Measurements from ENCODE around the gene VAPB. TPM values are rescaled to one million over a fixed set of nuclear protein-coding genes. Genes with fewer than 3 reads are reported as not detected.

VAPB gene
- total RNA-seq, 1 experiment from 2014 or later = 61.2 TPM

GRCh38 chr20:58416057-58416456, 27.0 kb downstream of the VAPB start:
- TF ChIP-seq CTCF (IDR thresholded peaks at IDR 0.05; ENCODE audit: unreplicated experiment) = no peak
- no peaks in the 10 kb centered on the region for H3K27me3 Mint-ChIP-seq (ENCODE audit: insufficient read depth, unreplicated experiment)
- CTCF ChIA-PET = interaction anchor here (0.6 kb wide), 1 partner anchor 31 kb away, joined by 3 read pairs; no protein-coding TSS in a partner anchor
- intact Hi-C loops (cut with micrococcal nuclease) = no loop called here
- no peak for DNase-seq (ENCODE audit: unreplicated experiment)
- H3K4me3 Mint-ChIP-seq (ENCODE audit: unreplicated experiment) = no peak overlapping the region
- POLR2A ChIA-PET = interaction anchor here (0.6 kb wide), 1 partner anchor 41 kb away, joined by 3 read pairs; no protein-coding TSS in a partner anchor
- H3K27ac Mint-ChIP-seq (ENCODE audit: low read depth, unreplicated experiment) = no peak overlapping the region
- BruUV-seq (replicated peaks) = no TSS peak
- H3K36me3 Mint-ChIP-seq (ENCODE audit: insufficient read depth, unreplicated experiment) = peaks cover 32% of the 10 kb centered on the region
- peaks cover 8% of the 10 kb centered on the region for H3K4me1 Mint-ChIP-seq (ENCODE audit: insufficient read depth, unreplicated experiment)
- no peaks in the 10 kb centered on the region for H3K9me3 Mint-ChIP-seq (ENCODE audit: unreplicated experiment)

DNA sequence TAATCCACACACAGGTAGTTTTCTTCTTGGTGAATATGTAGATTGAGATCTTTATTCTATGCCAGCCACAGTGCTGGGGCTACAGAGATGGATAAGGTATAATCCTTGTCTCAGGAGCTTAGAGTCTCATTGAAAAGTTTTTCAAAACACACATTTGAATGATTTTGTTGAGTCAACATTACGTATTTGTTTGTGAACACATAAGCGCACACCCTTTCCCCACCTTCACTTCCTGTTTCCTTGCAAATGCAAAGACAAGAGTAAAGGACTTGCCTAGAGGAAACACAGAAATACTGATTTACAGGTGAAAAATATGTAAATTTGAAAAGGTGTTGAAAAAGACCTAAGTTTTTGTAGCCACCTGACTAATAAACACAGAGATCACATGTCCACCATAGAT, 27.8 kb downstream of the VAPB start:
- Mint-ChIP-seq H3K4me3 (ENCODE audit: unreplicated experiment) (no peak overlapping the region), H3K9me3 (ENCODE audit: unreplicated experiment) (no peaks in the 10 kb centered on the region), H3K36me3 (ENCODE audit: insufficient read depth, unreplicated experiment) (peaks cover 38% of the 10 kb centered on the region), H3K4me1 (ENCODE audit: insufficient read depth, unreplicated experiment) (peaks cover 9% of the 10 kb centered on the region), H3K27me3 (ENCODE audit: insufficient read depth, unreplicated experiment) (no peaks in the 10 kb centered on the region), H3K27ac (ENCODE audit: low read depth, unreplicated experiment) (no peak overlapping the region)
- TF ChIP-seq CTCF (IDR thresholded peaks at IDR 0.05; ENCODE audit: unreplicated experiment) = no peak
- ChIA-PET CTCF (interaction anchor here (0.6 to 2.0 kb wide), 3 partner anchors 9 to 30 kb away, joined by 3 to 5 read pairs (median 3); no protein-coding TSS in a partner anchor), POLR2A (no interaction called here)
- intact Hi-C loops (cut with micrococcal nuclease) = no loop called here
- no peak for DNase-seq (ENCODE audit: unreplicated experiment)
- BruUV-seq (replicated peaks) = no TSS peak

- Mint-ChIP-seq H3K9me3 (ENCODE audit: unreplicated experiment) (no peaks in the 10 kb centered on the region), H3K27ac (ENCODE audit: low read depth, unreplicated experiment) (no peak overlapping the region), H3K27me3 (ENCODE audit: insufficient read depth, unreplicated experiment) (no peaks in the 10 kb centered on the region), H3K4me1 (ENCODE audit: insufficient read depth, unreplicated experiment) (peaks cover 9% of the 10 kb centered on the region), H3K4me3 (ENCODE audit: unreplicated experiment) (no peak overlapping the region), H3K36me3 (ENCODE audit: insufficient read depth, unreplicated experiment) (peaks cover 38% of the 10 kb centered on the region)
- no TSS peak for BruUV-seq (replicated peaks)
- intact Hi-C loops (cut with micrococcal nuclease) = no loop called here
- CTCF ChIA-PET = interaction anchor here (1.1 to 2.0 kb wide), 3 partner anchors 9 to 15 kb away, joined by 3 to 5 read pairs (median 3); no protein-coding TSS in a partner anchor
- TF ChIP-seq CTCF (IDR thresholded peaks at IDR 0.05; ENCODE audit: unreplicated experiment) = no peak
- POLR2A ChIA-PET = interaction anchor here (0.7 kb wide), 1 partner anchor 29 kb away, joined by 3 read pairs; no protein-coding TSS in a partner anchor
- DNase-seq (ENCODE audit: unreplicated experiment) = no peak
Measured at GRCh38 chr20:58417438-58417837, 28.4 kb downstream of the VAPB start.

- H3K4me3 Mint-ChIP-seq (ENCODE audit: unreplicated experiment) = no peak overlapping the region
- DNase-seq (ENCODE audit: unreplicated experiment) = no peak
- no TSS peak for BruUV-seq (replicated peaks)
- no peak overlapping the region for H3K27ac Mint-ChIP-seq (ENCODE audit: low read depth, unreplicated experiment)
- peaks cover 11% of the 10 kb centered on the region for H3K4me1 Mint-ChIP-seq (ENCODE audit: insufficient read depth, unreplicated experiment)
- intact Hi-C loops (cut with micrococcal nuclease) = no loop called here
- CTCF ChIA-PET = interaction anchor here (0.9 to 1.2 kb wide), 2 partner anchors 35 to 68 kb away, joined by 3 to 4 read pairs; no protein-coding TSS in a partner anchor
- H3K9me3 Mint-ChIP-seq (ENCODE audit: unreplicated experiment) = no peaks in the 10 kb centered on the region
- POLR2A ChIA-PET = interaction anchor here (0.9 to 1.5 kb wide), 4 partner anchors 11 to 29 kb away, joined by 3 to 4 read pairs (median 3); no protein-coding TSS in a partner anchor
- H3K36me3 Mint-ChIP-seq (ENCODE audit: insufficient read depth, unreplicated experiment) = peaks cover 54% of the 10 kb centered on the region
- no peaks in the 10 kb centered on the region for H3K27me3 Mint-ChIP-seq (ENCODE audit: insufficient read depth, unreplicated experiment)
- no peak for TF ChIP-seq CTCF (IDR thresholded peaks at IDR 0.05; ENCODE audit: unreplicated experiment)
Measured at GRCh38 chr20:58418949-58419748, 30.1 kb downstream of the VAPB start.
